ENCODE data around the gene RTKN2. TPM values are rescaled to one million over a fixed set of nuclear protein-coding genes. Genes with fewer than 3 reads are reported as not detected.

Gene RTKN2
- polyA plus RNA-seq, 1 experiment = 1.4 TPM

DNA sequence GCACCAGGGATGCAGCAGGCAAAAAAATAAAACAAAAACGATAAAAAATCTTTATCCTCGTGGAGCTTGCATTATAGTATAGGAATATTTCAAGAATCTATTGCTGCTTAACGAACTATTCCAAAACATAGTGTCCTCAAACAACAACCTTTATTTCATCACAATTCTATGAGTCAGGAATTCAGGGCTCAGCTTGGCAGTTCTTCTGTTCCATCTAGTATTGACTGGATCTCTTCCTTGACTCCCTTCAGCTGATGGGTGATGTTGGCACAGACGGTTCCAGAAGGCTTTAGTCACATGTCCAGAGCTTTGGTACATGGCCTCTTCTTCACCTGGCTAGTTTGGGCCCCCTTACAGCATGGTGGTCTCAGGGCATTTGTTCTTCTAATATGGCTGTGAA is 88.0 kb downstream of the RTKN2 start:
- DNase-seq (ENCODE audit: low read depth, low spot score) = no peak
- ChIA-PET POLR2A (no interaction called here), CTCF (no interaction called here)
- Histone ChIP-seq H3K9me3 (ENCODE audit: control insufficient read depth, insufficient read depth, low read length) (no peaks in the 10 kb centered on the region; the same call in 1 of the 2 replicates), H3K27me3 (ENCODE audit: control insufficient read depth, insufficient read depth, low read length) (no peaks in the 10 kb centered on the region), H3K4me3 (ENCODE audit: low read depth, low read length) (no peak overlapping the region), H3K27ac (ENCODE audit: low read depth, low read length) (no peak overlapping the region)
- TF ChIP-seq, protein P1, sequence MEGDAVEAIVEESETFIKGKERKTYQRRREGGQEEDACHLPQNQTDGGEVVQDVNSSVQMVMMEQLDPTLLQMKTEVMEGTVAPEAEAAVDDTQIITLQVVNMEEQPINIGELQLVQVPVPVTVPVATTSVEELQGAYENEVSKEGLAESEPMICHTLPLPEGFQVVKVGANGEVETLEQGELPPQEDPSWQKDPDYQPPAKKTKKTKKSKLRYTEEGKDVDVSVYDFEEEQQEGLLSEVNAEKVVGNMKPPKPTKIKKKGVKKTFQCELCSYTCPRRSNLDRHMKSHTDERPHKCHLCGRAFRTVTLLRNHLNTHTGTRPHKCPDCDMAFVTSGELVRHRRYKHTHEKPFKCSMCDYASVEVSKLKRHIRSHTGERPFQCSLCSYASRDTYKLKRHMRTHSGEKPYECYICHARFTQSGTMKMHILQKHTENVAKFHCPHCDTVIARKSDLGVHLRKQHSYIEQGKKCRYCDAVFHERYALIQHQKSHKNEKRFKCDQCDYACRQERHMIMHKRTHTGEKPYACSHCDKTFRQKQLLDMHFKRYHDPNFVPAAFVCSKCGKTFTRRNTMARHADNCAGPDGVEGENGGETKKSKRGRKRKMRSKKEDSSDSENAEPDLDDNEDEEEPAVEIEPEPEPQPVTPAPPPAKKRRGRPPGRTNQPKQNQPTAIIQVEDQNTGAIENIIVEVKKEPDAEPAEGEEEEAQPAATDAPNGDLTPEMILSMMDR (IDR thresholded peaks at IDR 0.05; ENCODE audit: low read depth, low read length) = no peak

GRCh38 chr10:62178568-62178967 is 90.1 kb downstream of the RTKN2 start:
- ChIA-PET POLR2A (no interaction called here), CTCF (no interaction called here)
- no peak for DNase-seq (ENCODE audit: low read depth, low spot score)

GRCh38 chr10:62177111-62177510 is 91.5 kb downstream of the RTKN2 start:
- ChIA-PET POLR2A (no interaction called here), CTCF (no interaction called here)
- no peak overlapping the region for H3K4me3 ChIP-seq (ENCODE audit: low read depth, low read length)

More at GRCh38 chr10:62178568-62178967, 90.1 kb downstream of the RTKN2 start:
- no peak overlapping the region for H3K27ac ChIP-seq (ENCODE audit: low read depth, low read length)
- H3K9me3 ChIP-seq (ENCODE audit: control insufficient read depth, insufficient read depth, low read length) = no peaks in the 10 kb centered on the region; the same call in 1 of the 2 replicates
- H3K4me3 ChIP-seq (ENCODE audit: low read depth, low read length) = no peak overlapping the region
- H3K27me3 ChIP-seq (ENCODE audit: control insufficient read depth, insufficient read depth, low read length) = no peaks in the 10 kb centered on the region
- TF ChIP-seq, protein P1 (IDR thresholded peaks at IDR 0.05; ENCODE audit: low read depth, low read length) = no peak

DNA sequence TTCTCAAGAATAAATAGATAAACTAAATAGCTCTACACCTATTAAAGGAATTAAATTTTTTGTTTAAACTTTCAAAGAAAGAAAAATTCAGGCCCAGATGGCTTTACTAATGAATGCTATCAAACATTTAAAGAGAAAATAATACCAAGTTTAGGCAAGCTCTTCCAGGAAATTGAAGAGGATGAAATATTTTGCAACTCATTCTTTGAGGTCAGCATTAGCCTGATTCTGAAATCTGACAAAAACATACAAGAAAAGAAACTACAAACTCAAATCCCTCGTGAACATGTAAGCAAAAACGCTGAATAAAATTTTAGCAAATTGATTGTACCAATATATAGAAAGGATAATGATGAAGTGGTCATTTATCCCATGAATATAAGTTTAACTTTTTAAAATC is 93.4 kb downstream of the RTKN2 start:
- no peak for DNase-seq (ENCODE audit: low read depth, low spot score)
- H3K4me3 ChIP-seq (ENCODE audit: low read depth, low read length) = no peak overlapping the region
- POLR2A ChIA-PET = no interaction called here
- CTCF ChIA-PET = no interaction called here
- no peaks in the 10 kb centered on the region; the same call in 1 of the 2 replicates for H3K9me3 ChIP-seq (ENCODE audit: control insufficient read depth, insufficient read depth, low read length)
- H3K27ac ChIP-seq (ENCODE audit: low read depth, low read length) = no peak overlapping the region
- TF ChIP-seq, protein P1 (IDR thresholded peaks at IDR 0.05; ENCODE audit: low read depth, low read length) = no peak
- H3K27me3 ChIP-seq (ENCODE audit: control insufficient read depth, insufficient read depth, low read length) = no peaks in the 10 kb centered on the region

More at GRCh38 chr10:62177111-62177510, 91.5 kb downstream of the RTKN2 start:
- Histone ChIP-seq H3K27ac (ENCODE audit: low read depth, low read length) (no peak overlapping the region), H3K9me3 (ENCODE audit: control insufficient read depth, insufficient read depth, low read length) (no peaks in the 10 kb centered on the region; the same call in 1 of the 2 replicates), H3K27me3 (ENCODE audit: control insufficient read depth, insufficient read depth, low read length) (no peaks in the 10 kb centered on the region)
- TF ChIP-seq, protein P1 (IDR thresholded peaks at IDR 0.05; ENCODE audit: low read depth, low read length) = no peak
- DNase-seq (ENCODE audit: low read depth, low spot score) = no peak

DNA sequence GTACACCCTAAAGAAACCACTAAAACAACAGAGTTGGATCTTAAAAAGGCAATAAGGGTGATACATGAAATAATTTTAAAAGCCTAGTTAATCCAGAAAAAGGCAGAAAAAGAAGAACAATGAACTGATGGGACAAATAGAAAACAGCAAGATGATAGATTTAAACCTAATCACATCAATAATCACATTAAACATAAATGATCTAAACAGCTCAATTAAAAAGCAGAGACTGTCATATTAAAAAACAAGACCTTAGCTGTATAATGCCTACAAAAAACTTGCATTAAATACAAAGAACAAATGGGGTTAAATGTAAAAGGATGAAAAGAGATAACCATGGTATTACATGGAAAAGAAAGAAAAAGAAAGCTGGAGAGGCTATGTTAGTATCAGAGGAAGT is 96.2 kb downstream of the RTKN2 start:
- Histone ChIP-seq H3K27ac (ENCODE audit: low read depth, low read length) (no peak overlapping the region), H3K4me3 (ENCODE audit: low read depth, low read length) (no peak overlapping the region), H3K27me3 (ENCODE audit: control insufficient read depth, insufficient read depth, low read length) (no peaks in the 10 kb centered on the region), H3K9me3 (ENCODE audit: control insufficient read depth, insufficient read depth, low read length) (no peaks in the 10 kb centered on the region; the same call in 1 of the 2 replicates)
- DNase-seq (ENCODE audit: low read depth, low spot score) = no peak
- POLR2A ChIA-PET = no interaction called here
- CTCF ChIA-PET = no interaction called here
- TF ChIP-seq, protein P1 (IDR thresholded peaks at IDR 0.05; ENCODE audit: low read depth, low read length) = no peak

All from AG04450 (cell line).